A673 (cell line): ENCODE results near the gene RAPGEF4. TPM values are rescaled to one million over a fixed set of nuclear protein-coding genes. Genes with fewer than 3 reads are reported as not detected.
"Not testable (repeated sequence)": the region's sequence is repeated elsewhere in the genome, so short reads cannot be mapped to it uniquely, and the experiment has no call there.

Experiments
- BruUV-seq: library from RNA; stranded (reverse); fragments of 400-500 nt; replicated peaks from 2 replicates; lab custom pipeline; 2021; lab: Mats Ljungman, UMichigan
- CTCF ChIA-PET: fragments of 300-600 bp; sonication (Branson Sonifier 250); formaldehyde crosslinking; loops from one replicate; lab custom pipeline; 2022; ENCODE audit warnings: antibody characterized with exemption; lab: Charles Lee
- POLR2A ChIA-PET: fragments of 300-600 bp; sonication (Branson Sonifier 250); formaldehyde crosslinking; loops from one replicate; lab custom pipeline; 2022; ENCODE audit warnings: antibody characterized with exemption; ENCODE audit not compliant: low non-redundant PET; lab: Charles Lee
- DNase-seq: peaks from one replicate; pipeline ENCODE4 v3.0.0-alpha.2; 2015; ENCODE audit warnings: low spot score
- H3K27ac ChIP-seq: fragments of 200-600 bp; sonication (generic); 2 replicates; pipeline ENCODE4 v1.5.1; 2016; ENCODE audit warnings: mixed run types, low read depth, mild to moderate bottlenecking, mixed read lengths, antibody characterized with exemption, low read length; ENCODE audit not compliant: poor library complexity, severe bottlenecking
- H3K27me3 ChIP-seq: fragments of 200-600 bp; sonication (generic); replicated peaks from 2 replicates; pipeline ENCODE4 v1.6.1; 2017; ENCODE audit warnings: mixed run types, low read depth, mild to moderate bottlenecking, mixed read lengths, antibody characterized with exemption, low read length; ENCODE audit not compliant: insufficient read depth, poor library complexity
- H3K36me3 ChIP-seq: fragments of 200-600 bp; sonication (generic); 2 replicates; pipeline ENCODE4 v1.6.1; 2016; ENCODE audit warnings: mixed run types, mild to moderate bottlenecking, mixed read lengths, antibody characterized with exemption, low read length; ENCODE audit not compliant: insufficient read depth, poor library complexity, severe bottlenecking
- H3K4me1 ChIP-seq: fragments of 200-600 bp; sonication (generic); 2 replicates; pipeline ENCODE4 v1.6.1; 2017; ENCODE audit warnings: mixed run types, mild to moderate bottlenecking, mixed read lengths, antibody characterized with exemption, low read length; ENCODE audit not compliant: insufficient read depth, poor library complexity, severe bottlenecking
- H3K4me3 ChIP-seq: fragments of 200-600 bp; sonication (generic); 2 replicates; pipeline ENCODE4 v1.5.1; 2016; ENCODE audit warnings: low read depth, mixed run types, mild to moderate bottlenecking, mixed read lengths, low read length; ENCODE audit not compliant: poor library complexity, severe bottlenecking
- H3K9me3 ChIP-seq: fragments of 200-600 bp; sonication (generic); 2 replicates; pipeline ENCODE4 v1.6.1; 2016; ENCODE audit warnings: mixed run types, low read depth, mild to moderate bottlenecking, mixed read lengths, antibody characterized with exemption, low read length; ENCODE audit not compliant: poor library complexity, severe bottlenecking
- CTCF ChIP-seq: fragments of 300-800, 200-600 bp; sonication (generic); conservative IDR thresholded peaks from 2 replicates; pipeline ENCODE4 v1.5.1; 2017; ENCODE audit warnings: low read depth, mild to moderate bottlenecking, antibody characterized with exemption, low read length, moderate library complexity, mixed read lengths
- EZH2 ChIP-seq: fragments of 200-600 bp; sonication (generic); IDR thresholded peaks from 2 replicates; pipeline ENCODE4 v1.6.1; 2017; ENCODE audit warnings: borderline replicate concordance, low read depth, mild to moderate bottlenecking, mixed read lengths, antibody characterized with exemption, low read length; ENCODE audit not compliant: poor library complexity, severe bottlenecking
- intact Hi-C: fragments of 100-400 bp; cut with micrococcal nuclease; formaldehyde crosslinking; loops from one replicate; pipeline ENCODE4 v1.10.0; 2022; ENCODE audit not compliant: unreplicated experiment
- total RNA-seq: library from RNA; stranded (reverse); gene quantifications from 2 replicates; pipeline ENCODE4 v1.2.3, GENCODE V29; 2021

RAPGEF4 gene
- total RNA-seq, 1 experiment from 2014 or later = 0.26 TPM

GRCh38 chr2:173033084-173033483, 297.4 kb downstream of the RAPGEF4 start:
- no peaks in the 10 kb centered on the region for H3K36me3 ChIP-seq
- no TSS peak for BruUV-seq
- H3K27ac ChIP-seq = no peak overlapping the region
- H3K4me1 ChIP-seq = no peaks in the 10 kb centered on the region
- CTCF ChIA-PET = no interaction called here
- POLR2A ChIA-PET = no interaction called here
- H3K9me3 ChIP-seq = no peaks in the 10 kb centered on the region
- intact Hi-C loops = no loop called here
- H3K27me3 ChIP-seq = no peaks in the 10 kb centered on the region
- peak; percentile 60 for DNase-seq
- TF ChIP-seq EZH2 (no peak), CTCF (no peak)
- H3K4me3 ChIP-seq = no peak overlapping the region

GRCh38 chr2:173034143-173034542, 298.5 kb downstream of the RAPGEF4 start:
- H3K4me1 ChIP-seq = no peaks in the 10 kb centered on the region
- ChIA-PET POLR2A (no interaction called here), CTCF (no interaction called here)
- intact Hi-C loops = no loop called here
- TF ChIP-seq EZH2 (no peak), CTCF (no peak)
- DNase-seq = no peak
- no peak overlapping the region for H3K27ac ChIP-seq
- H3K27me3 ChIP-seq = no peaks in the 10 kb centered on the region
- H3K4me3 ChIP-seq = no peak overlapping the region
- H3K9me3 ChIP-seq = no peaks in the 10 kb centered on the region
- no TSS peak for BruUV-seq
- H3K36me3 ChIP-seq = no peaks in the 10 kb centered on the region

GRCh38 chr2:173037245-173038120, 301.8 kb downstream of the RAPGEF4 start:
- H3K4me3 ChIP-seq = no peak overlapping the region
- TF ChIP-seq EZH2 = no peak
- no peak for TF ChIP-seq CTCF
- BruUV-seq = no TSS peak
- no peak overlapping the region for H3K27ac ChIP-seq
- no peaks in the 10 kb centered on the region for H3K27me3 ChIP-seq
- no peaks in the 10 kb centered on the region for H3K9me3 ChIP-seq
- ChIA-PET POLR2A (no interaction called here), CTCF (no interaction called here)
- no peak for DNase-seq
- intact Hi-C loops = no loop called here
- H3K36me3 ChIP-seq = no peaks in the 10 kb centered on the region
- H3K4me1 ChIP-seq = no peaks in the 10 kb centered on the region

- BruUV-seq, H3K36me3 ChIP-seq, H3K4me3 ChIP-seq, H3K4me1 ChIP-seq, H3K27me3 ChIP-seq, intact Hi-C loops, H3K9me3 ChIP-seq, H3K27ac ChIP-seq, CTCF ChIA-PET, DNase-seq, POLR2A ChIA-PET: not testable (repeated sequence)
These were observed 302.6 kb downstream of the RAPGEF4 start for GRCh38 chr2:173038257-173038656.
